AG09309 (cell line): ENCODE data around the gene PRPF4.

Experiments used
- DNase-seq: peaks from one replicate; pipeline ENCODE4 v3.0.0-alpha.2; 2010; ENCODE audit warnings: low read depth
- H3K4me3 ChIP-seq: 2 replicates; pipeline ENCODE4 v1.5.1; 2011; ENCODE audit warnings: mild to moderate bottlenecking, low read depth, low read length, moderate library complexity; ENCODE audit not compliant: control insufficient read depth
- TF ChIP-seq, protein P1 (sequence below): IDR thresholded peaks from 2 replicates; pipeline ENCODE4 v1.5.1; 2011; ENCODE audit warnings: mild to moderate bottlenecking, low read depth, low read length, inconsistent platforms; ENCODE audit not compliant: insufficient read depth, control insufficient read depth; ENCODE audit errors: missing control alignments

PRPF4 gene

DNA sequence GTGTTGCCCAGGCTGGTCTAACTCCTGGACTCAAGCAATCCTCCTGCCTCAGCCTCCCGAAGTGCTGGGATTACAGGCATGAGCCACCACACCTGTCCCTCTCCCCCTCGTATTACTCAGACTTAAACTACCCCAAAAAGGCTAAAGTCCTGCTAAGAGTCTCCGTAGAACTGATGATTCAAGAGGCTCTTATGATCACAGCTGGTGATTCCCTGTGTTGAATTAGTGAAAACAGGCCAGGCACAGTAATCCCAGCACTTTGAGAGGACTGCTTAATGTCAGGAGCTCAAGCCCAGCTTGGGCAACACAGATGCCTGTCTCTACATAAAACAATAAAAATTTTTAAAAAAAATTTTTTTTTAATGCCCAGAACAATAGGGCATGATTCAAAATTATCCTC, 9.3 kb upstream of the PRPF4 start:
- no peak for DNase-seq
- no peak overlapping the region for H3K4me3 ChIP-seq
- TF ChIP-seq, protein P1, sequence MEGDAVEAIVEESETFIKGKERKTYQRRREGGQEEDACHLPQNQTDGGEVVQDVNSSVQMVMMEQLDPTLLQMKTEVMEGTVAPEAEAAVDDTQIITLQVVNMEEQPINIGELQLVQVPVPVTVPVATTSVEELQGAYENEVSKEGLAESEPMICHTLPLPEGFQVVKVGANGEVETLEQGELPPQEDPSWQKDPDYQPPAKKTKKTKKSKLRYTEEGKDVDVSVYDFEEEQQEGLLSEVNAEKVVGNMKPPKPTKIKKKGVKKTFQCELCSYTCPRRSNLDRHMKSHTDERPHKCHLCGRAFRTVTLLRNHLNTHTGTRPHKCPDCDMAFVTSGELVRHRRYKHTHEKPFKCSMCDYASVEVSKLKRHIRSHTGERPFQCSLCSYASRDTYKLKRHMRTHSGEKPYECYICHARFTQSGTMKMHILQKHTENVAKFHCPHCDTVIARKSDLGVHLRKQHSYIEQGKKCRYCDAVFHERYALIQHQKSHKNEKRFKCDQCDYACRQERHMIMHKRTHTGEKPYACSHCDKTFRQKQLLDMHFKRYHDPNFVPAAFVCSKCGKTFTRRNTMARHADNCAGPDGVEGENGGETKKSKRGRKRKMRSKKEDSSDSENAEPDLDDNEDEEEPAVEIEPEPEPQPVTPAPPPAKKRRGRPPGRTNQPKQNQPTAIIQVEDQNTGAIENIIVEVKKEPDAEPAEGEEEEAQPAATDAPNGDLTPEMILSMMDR = no peak

DNA sequence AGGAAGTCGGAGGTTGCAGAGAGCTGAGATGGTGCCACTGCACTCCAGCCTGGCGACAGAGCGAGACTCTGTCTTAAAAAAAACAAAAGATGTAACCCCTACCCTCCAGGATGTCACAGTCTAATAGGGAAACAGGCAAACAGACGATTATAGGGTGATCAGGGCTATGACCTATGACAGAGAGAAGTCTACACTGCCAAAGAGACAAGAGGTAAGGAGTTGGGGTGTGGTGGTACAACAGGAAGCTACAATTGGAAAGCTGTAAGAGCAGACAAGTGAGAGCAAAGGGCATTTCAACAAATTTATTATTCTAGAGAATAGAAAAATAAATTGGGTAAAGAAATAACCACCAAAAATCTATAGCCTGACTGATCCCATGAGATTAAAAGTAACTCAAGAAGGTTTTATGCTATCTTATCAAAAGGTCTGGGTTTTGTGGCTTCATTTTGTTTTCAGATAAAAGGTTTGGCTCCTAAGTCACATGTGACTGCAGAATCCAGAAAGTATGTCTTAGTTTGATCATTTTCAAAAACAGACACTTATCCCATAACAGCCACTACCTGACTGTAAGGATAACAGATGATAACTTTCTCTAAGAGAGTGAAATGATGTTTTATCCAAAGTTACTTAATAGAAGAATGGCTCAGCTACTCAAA, 7.4 kb upstream of the PRPF4 start:
- no peak for DNase-seq
- TF ChIP-seq, protein P1 = no peak

DNA sequence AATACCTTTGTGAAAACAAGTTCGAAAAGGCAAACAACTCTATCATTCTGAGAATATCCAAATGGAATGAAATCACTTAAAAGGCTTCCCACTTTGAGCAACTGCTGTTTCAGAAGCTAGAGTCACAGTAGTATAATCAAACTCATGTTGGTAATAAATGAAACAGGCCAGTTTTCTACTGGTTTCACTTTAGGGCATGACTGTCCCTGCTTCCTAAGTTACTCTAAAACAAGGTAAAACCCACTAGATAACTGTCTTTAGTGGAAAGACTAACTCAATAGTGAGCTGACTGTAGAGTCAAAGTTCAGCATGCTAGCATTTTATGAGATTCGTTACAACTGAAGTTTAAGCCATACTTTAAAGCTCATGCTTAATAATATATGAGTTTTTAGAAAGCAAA, 6.1 kb upstream of the PRPF4 start:
- TF ChIP-seq, protein P1 = no peak
- H3K4me3 ChIP-seq = no peak overlapping the region

More for the DNA sequence above, 7.4 kb upstream of the PRPF4 start:
- H3K4me3 ChIP-seq = no peak overlapping the region

GRCh38 chr9:113269871-113270270, 5.6 kb upstream of the PRPF4 start:
- no peak overlapping the region for H3K4me3 ChIP-seq
- DNase-seq = no peak
- TF ChIP-seq, protein P1 = no peak

More for the DNA sequence above, 6.1 kb upstream of the PRPF4 start:
- DNase-seq = no peak

GRCh38 chr9:113274474-113275156, 843 bp upstream of the PRPF4 start:
- TF ChIP-seq, protein P1 = peak; percentile 60
- peak; percentile 20 for DNase-seq
- H3K4me3 ChIP-seq = peak overlapping the region; percentile 100

DNA sequence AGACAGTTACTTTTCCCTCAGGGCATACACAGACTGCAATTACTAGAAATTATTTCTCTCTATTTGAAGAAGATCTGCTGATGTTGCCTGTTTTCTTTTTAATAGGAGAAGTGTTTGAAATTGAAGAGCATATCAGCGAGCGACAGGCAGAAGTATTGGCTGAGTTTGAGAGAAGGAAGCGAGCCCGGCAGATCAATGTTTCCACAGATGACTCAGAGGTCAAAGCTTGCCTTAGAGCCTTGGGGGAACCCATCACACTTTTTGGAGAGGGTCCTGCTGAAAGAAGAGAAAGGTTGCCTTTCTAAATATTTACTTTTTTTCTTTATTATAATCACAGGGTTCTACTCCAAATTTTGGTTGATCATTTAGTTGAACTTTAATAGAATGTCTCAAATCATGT, 3.4 kb downstream of the PRPF4 start:
- no peak for DNase-seq
- TF ChIP-seq, protein P1 = no peak
- no peak overlapping the region for H3K4me3 ChIP-seq
